HepG2 (cell line): ENCODE data around the gene CIBAR2. TPM values are rescaled to one million over a fixed set of nuclear protein-coding genes. Genes with fewer than 3 reads are reported as not detected.

Experiments
- ATF5 ChIP-seq: sonication (generic); formaldehyde crosslinking; IDR thresholded peaks from 2 replicates; pipeline ENCODE4 v1.4.0; 2020; ENCODE audit warnings: mild to moderate bottlenecking, low read depth, missing genetic modification reagents
- DR1 ChIP-seq: sonication (generic); formaldehyde crosslinking; IDR thresholded peaks from 2 replicates; pipeline ENCODE4 v1.8.0; 2021; ENCODE audit warnings: mild to moderate bottlenecking, missing genetic modification reagents, inconsistent platforms
- ELF3 ChIP-seq: IDR thresholded peaks from 2 replicates; pipeline ENCODE4 v1.6.1; 2016; ENCODE audit warnings: missing genetic modification reagents, missing compliant biosample characterization
- ETV6 ChIP-seq: sonication (generic); formaldehyde crosslinking; conservative IDR thresholded peaks from 2 replicates; pipeline ENCODE4 v1.4.0; 2020; ENCODE audit warnings: missing genetic modification reagents
- KLF16 ChIP-seq, 2 experiments: sonication (generic) in 1 of 2; formaldehyde crosslinking in 1 of 2; IDR thresholded peaks; 2 replicates each; pipeline versions ENCODE4 v1.6.1 to v1.8.0; 2016 to 2023; ENCODE audit warnings: missing genetic modification reagents in 2 of 2, missing compliant biosample characterization in 1 of 2
- MAF1 ChIP-seq: sonication (generic); formaldehyde crosslinking; IDR thresholded peaks from 2 replicates; pipeline ENCODE4 v1.5.0; 2020; ENCODE audit warnings: missing genetic modification reagents, borderline replicate concordance
- MXI1 ChIP-seq: IDR thresholded peaks from 3 replicates; pipeline ENCODE4 v1.6.1; 2012; ENCODE audit warnings: low read depth, low read length, inconsistent platforms, borderline replicate concordance
- NAIF1 ChIP-seq: sonication (generic); formaldehyde crosslinking; IDR thresholded peaks from 2 replicates; pipeline ENCODE4 v1.5.0; 2020; ENCODE audit warnings: mild to moderate bottlenecking, missing genetic modification reagents, borderline replicate concordance
- TBL1XR1 ChIP-seq: fragments of 150-350 bp; IDR thresholded peaks from 2 replicates; pipeline ENCODE4 v1.6.1; 2014; ENCODE audit warnings: borderline replicate concordance, low read length; ENCODE audit not compliant: partially characterized antibody
- ZBTB34 ChIP-seq: sonication (generic); formaldehyde crosslinking; IDR thresholded peaks from 2 replicates; pipeline ENCODE4 v1.8.0; 2022; ENCODE audit warnings: mild to moderate bottlenecking, missing genetic modification reagents
- ZFP62 ChIP-seq: sonication (generic); formaldehyde crosslinking; IDR thresholded peaks from 2 replicates; pipeline ENCODE4 v1.4.0; 2020; ENCODE audit warnings: missing genetic modification reagents
- ZNF274 ChIP-seq: sonication (generic); formaldehyde crosslinking; IDR thresholded peaks from 2 replicates; pipeline ENCODE4 v1.5.1; 2020; ENCODE audit warnings: mild to moderate bottlenecking, missing genetic modification reagents
- ZNF318 ChIP-seq: sonication (generic); formaldehyde crosslinking; IDR thresholded peaks from 2 replicates; pipeline ENCODE4 v1.4.0; 2020; ENCODE audit warnings: mild to moderate bottlenecking, missing genetic modification reagents
- ZNF746 ChIP-seq: sonication (generic); formaldehyde crosslinking; IDR thresholded peaks from 2 replicates; pipeline ENCODE4 v1.8.0; 2022; ENCODE audit warnings: mild to moderate bottlenecking, missing genetic modification reagents
- ZNF772 ChIP-seq: sonication (generic); formaldehyde crosslinking; IDR thresholded peaks from 2 replicates; pipeline ENCODE4 v1.5.0; 2020; ENCODE audit warnings: mild to moderate bottlenecking, missing genetic modification reagents
- ZSCAN20 ChIP-seq: sonication (generic); formaldehyde crosslinking; IDR thresholded peaks from 2 replicates; pipeline ENCODE4 v1.4.0; 2020; ENCODE audit warnings: missing genetic modification reagents, mild to moderate bottlenecking, borderline replicate concordance
- polyA plus RNA-seq, 8 experiments: library from polyadenylated mRNA; depleted of rRNA in 3 of 8; stranded (reverse) in 7 of 8; unstranded in 1 of 8; fragments of >200 nt; fragmentation: Illumina TruSeq in 4 of 8; extraction: Trizol in 4 of 8; gene quantifications; 2 replicates each; pipeline versions ENCODE4 v1.2.1 to v1.2.3, GENCODE V29; 2011 to 2016; ENCODE audit warnings: low read depth in 4 of 8, missing spikeins in 1 of 8, mixed read lengths in 1 of 8; ENCODE audit not compliant: insufficient read depth in 1 of 8
- total RNA-seq, 5 experiments: library from RNA; depleted of rRNA; stranded (reverse); fragments of >200 nt; fragmentation: Illumina TruSeq; extraction: Trizol; gene quantifications; 2 replicates each; pipeline ENCODE4 v1.2.3, GENCODE V29; 2016; ENCODE audit warnings: low read depth in 1 of 5
- TF ChIP-seq, protein P1 (sequence below): sonication (generic); formaldehyde crosslinking; IDR thresholded peaks from 2 replicates; pipeline ENCODE4 v1.8.0; 2022; ENCODE audit warnings: low read depth, missing genetic modification reagents

Gene CIBAR2
- total and polyA plus RNA-seq, 2 of the 13 experiments (the other 11 are each of a cell fraction or from before 2014, with no cell fraction given), result not detected

DNA sequence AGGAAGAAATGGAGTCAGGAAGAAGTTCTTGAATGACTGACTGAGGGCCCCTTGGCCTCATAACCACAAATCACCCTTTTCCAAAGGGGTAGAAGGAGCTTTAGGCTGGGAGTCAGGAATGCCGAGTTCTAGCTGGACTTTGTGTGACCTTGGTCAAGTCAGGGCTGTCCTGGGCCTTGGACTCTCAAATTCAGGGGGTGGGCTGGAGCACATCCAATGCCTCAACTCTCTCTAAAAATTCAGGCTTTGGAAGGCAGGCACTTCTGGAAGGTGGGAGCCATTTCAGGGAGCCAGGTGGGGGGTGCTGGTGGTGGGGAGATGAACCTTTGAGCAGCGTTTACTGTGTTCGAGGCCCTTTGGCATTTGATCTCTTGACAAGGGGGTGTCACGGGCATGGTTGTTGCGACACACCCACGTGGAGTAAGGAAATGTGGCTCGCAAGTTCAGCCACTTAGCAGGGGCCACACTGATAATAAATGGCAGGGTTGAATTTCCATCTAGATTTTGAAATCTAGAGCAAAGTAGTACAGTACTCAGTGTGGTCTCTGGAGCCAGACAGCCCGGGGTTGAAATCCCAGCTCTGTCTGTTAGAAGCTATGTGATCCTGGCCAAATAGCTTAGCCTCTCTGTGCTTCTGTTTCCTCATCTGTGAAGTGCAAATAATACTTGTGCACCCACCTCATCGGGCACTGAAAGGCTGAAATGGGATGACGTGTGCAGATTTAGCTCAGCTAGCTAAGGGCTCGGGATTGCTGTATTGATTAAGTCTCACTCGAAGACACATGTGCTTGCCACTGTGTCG, 47.1 kb upstream of the CIBAR2 start (continued):
- TF ChIP-seq ZNF318 (CRISPR knock-in tag), result no peak
- peak; percentile 84 for TF ChIP-seq ZBTB34
- peak; percentile 44 for TF ChIP-seq ZNF772 (CRISPR knock-in tag)
- 0 out of 2 replicates have a peak, but pooled peaks have one; percentile 25 for TF ChIP-seq NAIF1 (CRISPR knock-in tag)
- peak; percentile 49 for TF ChIP-seq ELF3 (CRISPR knock-in tag)
- TF ChIP-seq ZSCAN20 (CRISPR knock-in tag), result 0 out of 2 replicates have a peak, but pooled peaks have one; percentile 32
- TF ChIP-seq DR1, result no peak
- TF ChIP-seq ZNF274 (CRISPR knock-in tag), result no peak; the same call in 1 of the 2 replicates
- no peak for TF ChIP-seq ZFP62 (CRISPR knock-in tag)
- TF ChIP-seq ZNF746 (CRISPR knock-in tag), result peak; percentile 95
- peak; percentile 22 for TF ChIP-seq ETV6 (CRISPR knock-in tag)
- 0 out of 4 replicates have a peak, but pooled peaks of 1 of the 2 experiments have one; percentile 50 for TF ChIP-seq KLF16 (CRISPR knock-in tag; IDR thresholded peaks at IDR 0.05)
- no peak for TF ChIP-seq ATF5
- TF ChIP-seq TBL1XR1, result no peak
- no peak for TF ChIP-seq MAF1 (CRISPR knock-in tag)
- TF ChIP-seq, protein P1, sequence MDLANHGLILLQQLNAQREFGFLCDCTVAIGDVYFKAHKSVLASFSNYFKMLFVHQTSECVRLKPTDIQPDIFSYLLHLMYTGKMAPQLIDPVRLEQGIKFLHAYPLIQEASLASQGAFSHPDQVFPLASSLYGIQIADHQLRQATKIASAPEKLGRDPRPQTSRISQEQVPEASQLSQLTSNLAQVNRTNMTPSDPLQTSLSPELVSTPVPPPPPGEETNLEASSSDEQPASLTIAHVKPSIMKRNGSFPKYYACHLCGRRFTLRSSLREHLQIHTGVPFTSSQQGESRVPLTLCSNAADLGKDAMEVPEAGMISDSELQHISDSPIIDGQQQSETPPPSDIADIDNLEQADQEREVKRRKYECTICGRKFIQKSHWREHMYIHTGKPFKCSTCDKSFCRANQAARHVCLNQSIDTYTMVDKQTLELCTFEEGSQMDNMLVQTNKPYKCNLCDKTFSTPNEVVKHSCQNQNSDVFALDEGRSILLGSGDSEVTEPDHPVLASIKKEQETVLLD (CRISPR knock-in tag), result no peak; the same call in 1 of the 2 replicates
- peak; percentile 90; the same call in 1 of the 3 replicates for TF ChIP-seq MXI1
